NCI-H2029 (cell line): ENCODE measurements around the gene MVB12B.
A peak's percentile ranks its signal among the peaks of the same experiment; 100 is the strongest.

Experiments used
- DNase-seq: peaks from one replicate; lab custom pipeline; 2025; lab: John Stamatoyannopoulos, UW

The MVB12B gene

GRCh38 chr9:126494746-126495145, 168.1 kb downstream of the MVB12B start:
- DNase-seq: no peak

GRCh38 chr9:126495411-126496180, 169.0 kb downstream of the MVB12B start:
- no peak for DNase-seq

- no peak for DNase-seq
Measured at GRCh38 chr9:126496181-126496576, 169.6 kb downstream of the MVB12B start.

GRCh38 chr9:126496781-126497659, 170.4 kb downstream of the MVB12B start:
- no peak for DNase-seq

GRCh38 chr9:126497660-126498275, 171.1 kb downstream of the MVB12B start:
- no peak for DNase-seq

- no peak for DNase-seq
Measured at GRCh38 chr9:126498331-126498730, 171.7 kb downstream of the MVB12B start.

GRCh38 chr9:126499005-126499910, 172.6 kb downstream of the MVB12B start:
- DNase-seq: no peak

- no peak for DNase-seq
Measured at GRCh38 chr9:126499911-126500599, 173.4 kb downstream of the MVB12B start.

- peak; percentile 52 for DNase-seq
Measured at GRCh38 chr9:126500600-126501382, 174.2 kb downstream of the MVB12B start.

- DNase-seq: no peak
Measured at GRCh38 chr9:126501383-126502331, 175.0 kb downstream of the MVB12B start.

- no peak for DNase-seq
Measured at GRCh38 chr9:126502417-126503332, 176.0 kb downstream of the MVB12B start.

- DNase-seq: no peak
Measured at GRCh38 chr9:126503333-126504085, 176.9 kb downstream of the MVB12B start.

GRCh38 chr9:126504086-126504976, 177.7 kb downstream of the MVB12B start:
- DNase-seq: no peak

GRCh38 chr9:126504977-126505455, 178.4 kb downstream of the MVB12B start:
- no peak for DNase-seq

- no peak for DNase-seq
Measured at GRCh38 chr9:126505697-126506346, 179.2 kb downstream of the MVB12B start.
